Endothelial cell of umbilical vein (primary cell): ENCODE results near the gene TMEM87B. TPM values are rescaled to one million over a fixed set of nuclear protein-coding genes. Genes with fewer than 3 reads are reported as not detected.

Experiments used
- BruUV-seq: library from RNA; stranded (reverse); fragments of 400-500 nt; replicated peaks from 2 replicates; lab custom pipeline; 2021; lab: Mats Ljungman, UMichigan
- CTCF ChIA-PET: fragments of 300-600, 350-600 bp; sonication (Branson Sonifier 250); formaldehyde crosslinking; loops from one replicate; lab custom pipeline; 2021; ENCODE audit warnings: antibody characterized with exemption, inconsistent platforms; lab: Charles Lee
- POLR2A ChIA-PET: fragments of 300-600, 350-600 bp; sonication (Branson Sonifier 250); formaldehyde crosslinking; loops from one replicate; lab custom pipeline; 2021; ENCODE audit warnings: antibody characterized with exemption, inconsistent platforms; lab: Charles Lee
- DNase-seq: peaks from one replicate; pipeline ENCODE4 v3.0.0-alpha.2; 2011; ENCODE audit warnings: low read depth, low spot score
- FAIRE-seq: peaks from 2 replicates; lab custom pipeline; 2011; peaks lifted over from hg19 to GRCh38; lab: Jason Lieb, UNC
- H2AFZ ChIP-seq: 2 replicates; pipeline ENCODE4 v1.6.0; 2012; ENCODE audit warnings: low read depth, low read length, control low read depth, inconsistent platforms
- H3K27ac ChIP-seq: 2 replicates; pipeline ENCODE4 v1.5.1; 2011; ENCODE audit warnings: low read depth, mild to moderate bottlenecking, control low read depth, low read length, moderate library complexity; ENCODE audit not compliant: insufficient read depth
- H3K27me3 ChIP-seq, 2 experiments: 2 replicates each; pipeline versions ENCODE4 v1.6.0 to v1.6.1; 2011; ENCODE audit warnings: low read length in 2 of 2, mixed read lengths in 1 of 2; ENCODE audit not compliant: control insufficient read depth in 2 of 2, insufficient read depth in 2 of 2
- H3K36me3 ChIP-seq, 2 experiments: 2 replicates in 1 of 2; 3 replicates in 1 of 2; pipeline ENCODE4 v1.5.1; 2011; ENCODE audit warnings: low read length in 2 of 2, mild to moderate bottlenecking in 1 of 2, moderate library complexity in 1 of 2; ENCODE audit not compliant: control insufficient read depth in 2 of 2, insufficient read depth in 2 of 2; ENCODE audit errors: extremely low read depth in 1 of 2
- H3K4me1 ChIP-seq: 3 replicates; pipeline ENCODE4 v1.5.1; 2011; ENCODE audit warnings: mild to moderate bottlenecking, low read length; ENCODE audit not compliant: control insufficient read depth, insufficient read depth; ENCODE audit errors: extremely low read depth
- H3K4me2 ChIP-seq: 2 replicates; pipeline ENCODE4 v1.6.1; 2011; ENCODE audit warnings: low read length, control low read depth, mixed read lengths; ENCODE audit not compliant: insufficient read depth
- H3K4me3 ChIP-seq, 3 experiments: fragments of 200-600 bp in 1 of 3; sonication (generic), shearing (Covaris generic) in 1 of 3; replicated peaks in 1 of 3; 2 replicates each; pipeline ENCODE4 v1.5.1; 2011 to 2016; ENCODE audit warnings: control low read depth in 3 of 3, low read length in 3 of 3, mild to moderate bottlenecking in 2 of 3, inconsistent platforms in 1 of 3, low read depth in 1 of 3, moderate library complexity in 1 of 3; ENCODE audit not compliant: insufficient read depth in 1 of 3
- H3K79me2 ChIP-seq: 2 replicates; pipeline ENCODE4 v1.6.0; 2012; ENCODE audit warnings: low read length, inconsistent platforms; ENCODE audit not compliant: control insufficient read depth, insufficient read depth
- H3K9ac ChIP-seq: replicated peaks from 2 replicates; pipeline ENCODE3; 2011; ENCODE audit warnings: low read length, control low read depth; ENCODE audit not compliant: insufficient read depth; ENCODE audit errors: extremely low read depth
- H3K9me1 ChIP-seq: replicated peaks from 3 replicates; pipeline ENCODE4 v1.6.0; 2011; ENCODE audit warnings: mild to moderate bottlenecking, low read length; ENCODE audit not compliant: control insufficient read depth, insufficient read depth; ENCODE audit errors: extremely low read depth
- H3K9me3 ChIP-seq: replicated peaks from 2 replicates; pipeline ENCODE4 v1.5.1; 2012; ENCODE audit warnings: low read length, inconsistent platforms; ENCODE audit not compliant: control insufficient read depth, insufficient read depth
- H4K20me1 ChIP-seq: replicated peaks from 2 replicates; pipeline ENCODE3; 2011; ENCODE audit warnings: mild to moderate bottlenecking, low read length; ENCODE audit not compliant: control insufficient read depth, insufficient read depth; ENCODE audit errors: extremely low read depth
- CTCF ChIP-seq, 2 donors: IDR thresholded peaks; 1 replicate in 1 of 2; 2 replicates in 1 of 2; pipeline ENCODE4 v1.5.1; 2011; ENCODE audit warnings: low read length in 2 of 2, mild to moderate bottlenecking in 2 of 2, moderate library complexity in 2 of 2, control low read depth in 1 of 2, inconsistent platforms in 1 of 2, low read depth in 1 of 2; ENCODE audit not compliant: insufficient read depth in 1 of 2; ENCODE audit errors: extremely low read depth in 1 of 2
- EZH2 ChIP-seq: IDR thresholded peaks from 2 replicates; pipeline ENCODE4 v1.6.1; 2012; ENCODE audit warnings: borderline replicate concordance, low read depth, mild to moderate bottlenecking, moderate library complexity, low read length, inconsistent platforms; ENCODE audit not compliant: severe bottlenecking
- FOS ChIP-seq: IDR thresholded peaks from 2 replicates; pipeline ENCODE4 v1.6.1; 2011; ENCODE audit warnings: mild to moderate bottlenecking, low read length, moderate library complexity, borderline replicate concordance; ENCODE audit not compliant: insufficient read depth
- GATA2 ChIP-seq: IDR thresholded peaks from 2 replicates; pipeline ENCODE4 v1.7.0; 2011; ENCODE audit warnings: low read depth, mild to moderate bottlenecking, moderate library complexity, mixed read lengths, low read length; ENCODE audit not compliant: insufficient read length, insufficient read depth
- JUN ChIP-seq: IDR thresholded peaks from 2 replicates; pipeline ENCODE4 v1.6.1; 2011; ENCODE audit warnings: borderline replicate concordance, low read depth; ENCODE audit not compliant: insufficient read length, insufficient read depth
- MAX ChIP-seq: IDR thresholded peaks from 2 replicates; pipeline ENCODE4 v1.6.1; 2011; ENCODE audit not compliant: insufficient read depth, insufficient read length
- MYC ChIP-seq: IDR thresholded peaks from one replicate; pipeline ENCODE4 v1.6.1; 2011; ENCODE audit warnings: mild to moderate bottlenecking, low read depth, low read length
- POLR2A ChIP-seq: IDR thresholded peaks from 2 replicates; pipeline ENCODE4 v1.6.1; 2012; ENCODE audit warnings: low read depth, mild to moderate bottlenecking, control low read depth, low read length
- POLR2AphosphoS5 ChIP-seq: IDR thresholded peaks from 2 replicates; pipeline ENCODE4 v1.6.1; 2012; ENCODE audit warnings: low read depth, mild to moderate bottlenecking, control low read depth, low read length, moderate library complexity; ENCODE audit not compliant: insufficient read depth
- dilution Hi-C: fragments of 300-500 bp; cut with MboI; formaldehyde crosslinking; loops from one replicate; pipeline ENCODE4 v1.15.0; 2019; ENCODE audit warnings: low sequenced_read_pairs; ENCODE audit not compliant: extremely low pct_ligation_motif_present
- intact Hi-C: fragments of 100-400 bp; cut with micrococcal nuclease; formaldehyde crosslinking; loops from one replicate; pipeline ENCODE4 v1.10.0; 2022
- polyA plus RNA-seq, 4 experiments: library from polyadenylated mRNA; depleted of rRNA in 3 of 4; stranded (reverse) in 3 of 4; unstranded in 1 of 4; fragments of >200 nt; gene quantifications; 2 replicates each; pipeline versions ENCODE4 v1.2.1 to v1.2.3, GENCODE V29; 2011 to 2012; ENCODE audit warnings: missing spikeins in 1 of 4
- total RNA-seq: library from RNA; stranded (reverse); gene quantifications from 2 replicates; pipeline ENCODE4 v1.2.3, GENCODE V29; 2021

The TMEM87B gene
- total and polyA plus RNA-seq, 2 donors (not counting 3 experiments of a cell fraction or from before 2014, with no cell fraction given), result 17.6 to 21.5 TPM

- no peak for DNase-seq
- BruUV-seq, result no TSS peak
- intact Hi-C loops, result no loop called here
Observed at GRCh38 chr2:112157472-112157871, 102.4 kb downstream of the TMEM87B start.

More at GRCh38 chr2:112157472-112157871, 102.4 kb downstream of the TMEM87B start:
- dilution Hi-C loops, result no loop called here
- no peak for FAIRE-seq
- H3K4me2 ChIP-seq, result no peak overlapping the region
- H3K79me2 ChIP-seq, result no peaks in the 10 kb centered on the region
- H2AFZ ChIP-seq, result no peak overlapping the region
- no peaks in the 10 kb centered on the region for H3K9me3 ChIP-seq
- POLR2A ChIA-PET, result no interaction called here
- H3K4me3 ChIP-seq, result no peak overlapping the region
- H3K4me1 ChIP-seq, result peaks cover 11% of the 10 kb centered on the region
- no peaks in the 10 kb centered on the region for H3K36me3 ChIP-seq
- no peak overlapping the region for H3K27ac ChIP-seq
- TF ChIP-seq GATA2 (no peak), MAX (no peak), CTCF (IDR thresholded peaks at IDR 0.05; ENCODE audit: extremely low read depth in 1 of 2, insufficient read depth in 1 of 2, low read depth in 1 of 2, low read length in 2 of 2) (no peak), FOS (no peak), POLR2AphosphoS5 (no peak), MYC (no peak), JUN (no peak), EZH2 (no peak), POLR2A (no peak)
- H3K27me3 ChIP-seq, result no peaks in the 10 kb centered on the region
- no peaks in the 10 kb centered on the region for H4K20me1 ChIP-seq
- no peaks in the 10 kb centered on the region for H3K9me1 ChIP-seq
- no peak overlapping the region for H3K9ac ChIP-seq
- CTCF ChIA-PET, result no interaction called here
